ENCODE measurements around the gene SSNA1.

Gene SSNA1

GRCh38 chr9:137169896-137170358, 18.5 kb upstream of the SSNA1 start, which contains the start of gene LRRC26:
Gene LRRC26, minus strand, starts transcription at chr9:137170051. Its CDS starts 108 bp downstream, at chr9:137169943.
- Histone ChIP-seq H3K36me3 (ENCODE audit: control insufficient read depth, insufficient read depth, low read length) (no peaks in the 10 kb centered on the region), H3K27me3 (replicated peaks; ENCODE audit: control insufficient read depth, insufficient read depth, low read length) (no peaks in the 10 kb centered on the region; the same call in 1 of the 2 replicates), H3K4me3 (replicated peaks; ENCODE audit: low read depth, low read length) (peak within 1 kb of the TSS; percentile 58)
- DNase-seq (ENCODE audit: extremely low read depth, insufficient read length), result no peak
- TF ChIP-seq, protein P1, sequence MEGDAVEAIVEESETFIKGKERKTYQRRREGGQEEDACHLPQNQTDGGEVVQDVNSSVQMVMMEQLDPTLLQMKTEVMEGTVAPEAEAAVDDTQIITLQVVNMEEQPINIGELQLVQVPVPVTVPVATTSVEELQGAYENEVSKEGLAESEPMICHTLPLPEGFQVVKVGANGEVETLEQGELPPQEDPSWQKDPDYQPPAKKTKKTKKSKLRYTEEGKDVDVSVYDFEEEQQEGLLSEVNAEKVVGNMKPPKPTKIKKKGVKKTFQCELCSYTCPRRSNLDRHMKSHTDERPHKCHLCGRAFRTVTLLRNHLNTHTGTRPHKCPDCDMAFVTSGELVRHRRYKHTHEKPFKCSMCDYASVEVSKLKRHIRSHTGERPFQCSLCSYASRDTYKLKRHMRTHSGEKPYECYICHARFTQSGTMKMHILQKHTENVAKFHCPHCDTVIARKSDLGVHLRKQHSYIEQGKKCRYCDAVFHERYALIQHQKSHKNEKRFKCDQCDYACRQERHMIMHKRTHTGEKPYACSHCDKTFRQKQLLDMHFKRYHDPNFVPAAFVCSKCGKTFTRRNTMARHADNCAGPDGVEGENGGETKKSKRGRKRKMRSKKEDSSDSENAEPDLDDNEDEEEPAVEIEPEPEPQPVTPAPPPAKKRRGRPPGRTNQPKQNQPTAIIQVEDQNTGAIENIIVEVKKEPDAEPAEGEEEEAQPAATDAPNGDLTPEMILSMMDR (IDR thresholded peaks at IDR 0.05; ENCODE audit: insufficient read depth, low read length, poor library complexity, severe bottlenecking), result no peak

DNA sequence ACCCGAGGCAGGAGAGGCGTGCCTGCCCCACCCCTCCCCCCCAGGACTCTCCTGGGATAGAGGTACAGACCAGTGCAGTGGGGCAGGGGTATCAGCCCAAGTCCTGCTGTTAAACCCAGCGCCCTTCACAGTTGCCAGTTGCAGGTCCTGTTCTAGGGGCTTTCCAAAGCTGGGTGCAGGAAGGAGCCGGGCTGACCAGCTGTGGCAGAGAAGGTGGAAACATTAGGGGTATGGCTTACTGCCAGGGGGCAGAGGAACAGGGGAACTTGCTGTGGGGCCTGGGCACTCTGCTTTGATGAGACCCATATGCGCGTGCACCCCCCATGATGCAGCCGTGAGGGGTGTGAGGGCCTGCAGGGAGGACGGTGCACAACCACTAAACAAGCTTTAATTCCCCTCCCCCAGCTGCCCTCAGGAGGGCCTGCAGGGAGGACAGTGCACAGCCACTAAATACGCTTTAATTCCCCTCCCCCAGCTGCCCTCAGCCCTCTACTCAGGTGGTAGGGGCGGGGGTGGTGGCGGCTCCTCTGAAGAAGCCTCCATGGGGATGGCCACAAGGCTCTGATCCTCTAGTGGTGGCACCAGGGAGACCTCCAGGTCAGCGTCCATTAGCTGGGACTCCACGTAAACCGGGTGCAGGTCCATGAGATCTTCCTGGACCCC, 17.9 kb upstream of the SSNA1 start:
- H3K4me3 ChIP-seq (replicated peaks; ENCODE audit: low read depth, low read length), result no peak overlapping the region
- H3K27me3 ChIP-seq (replicated peaks; ENCODE audit: control insufficient read depth, insufficient read depth, low read length), result no peaks in the 10 kb centered on the region; the same call in 1 of the 2 replicates
- no peak for DNase-seq (ENCODE audit: extremely low read depth, insufficient read length)
- H3K36me3 ChIP-seq (ENCODE audit: control insufficient read depth, insufficient read depth, low read length), result no peaks in the 10 kb centered on the region
- TF ChIP-seq, protein P1 (IDR thresholded peaks at IDR 0.05; ENCODE audit: insufficient read depth, low read length, poor library complexity, severe bottlenecking), result no peak

DNA sequence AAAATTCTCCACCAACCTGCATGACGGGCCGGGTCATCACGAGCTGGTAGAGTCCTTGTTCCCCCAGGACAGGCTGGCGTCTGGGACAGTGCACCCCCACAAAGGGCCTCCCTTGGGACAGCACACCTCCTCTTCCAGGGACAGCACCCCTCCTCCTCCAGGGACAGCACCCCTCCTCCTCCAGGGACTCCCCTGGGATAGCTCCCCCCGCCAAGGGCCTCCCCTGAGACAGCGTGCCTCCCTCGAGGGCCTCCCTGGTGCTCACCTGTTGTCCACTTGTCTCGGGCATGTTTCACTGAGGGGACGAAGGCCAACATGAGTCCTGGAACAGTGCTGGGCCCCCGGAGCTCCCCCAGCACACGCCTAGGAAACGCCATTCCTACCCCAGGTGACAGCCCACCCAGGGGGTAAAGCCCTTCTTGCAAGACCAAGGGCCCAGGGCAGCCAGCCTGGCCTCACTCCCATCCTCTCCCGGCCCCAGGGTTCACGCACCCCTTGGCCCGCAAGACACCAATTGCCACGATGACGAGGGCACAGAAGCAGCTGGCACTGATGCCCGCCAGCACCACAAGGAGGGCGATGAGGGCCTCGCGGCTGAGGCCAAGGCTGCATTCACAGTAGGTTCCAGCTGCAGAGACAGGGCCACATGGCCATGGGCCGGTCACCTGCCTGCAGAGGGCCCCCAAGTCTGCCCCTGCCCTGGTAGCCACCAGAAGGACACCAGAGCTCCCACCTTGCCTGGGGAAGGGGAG, 17.2 kb upstream of the SSNA1 start:
- no peaks in the 10 kb centered on the region; the same call in 1 of the 2 replicates for H3K27me3 ChIP-seq (replicated peaks; ENCODE audit: control insufficient read depth, insufficient read depth, low read length)
- no peaks in the 10 kb centered on the region for H3K36me3 ChIP-seq (ENCODE audit: control insufficient read depth, insufficient read depth, low read length)
- H3K4me3 ChIP-seq (replicated peaks; ENCODE audit: low read depth, low read length), result no peak overlapping the region
- TF ChIP-seq, protein P1 (IDR thresholded peaks at IDR 0.05; ENCODE audit: insufficient read depth, low read length, poor library complexity, severe bottlenecking), result no peak
- DNase-seq (ENCODE audit: extremely low read depth, insufficient read length), result no peak

DNA sequence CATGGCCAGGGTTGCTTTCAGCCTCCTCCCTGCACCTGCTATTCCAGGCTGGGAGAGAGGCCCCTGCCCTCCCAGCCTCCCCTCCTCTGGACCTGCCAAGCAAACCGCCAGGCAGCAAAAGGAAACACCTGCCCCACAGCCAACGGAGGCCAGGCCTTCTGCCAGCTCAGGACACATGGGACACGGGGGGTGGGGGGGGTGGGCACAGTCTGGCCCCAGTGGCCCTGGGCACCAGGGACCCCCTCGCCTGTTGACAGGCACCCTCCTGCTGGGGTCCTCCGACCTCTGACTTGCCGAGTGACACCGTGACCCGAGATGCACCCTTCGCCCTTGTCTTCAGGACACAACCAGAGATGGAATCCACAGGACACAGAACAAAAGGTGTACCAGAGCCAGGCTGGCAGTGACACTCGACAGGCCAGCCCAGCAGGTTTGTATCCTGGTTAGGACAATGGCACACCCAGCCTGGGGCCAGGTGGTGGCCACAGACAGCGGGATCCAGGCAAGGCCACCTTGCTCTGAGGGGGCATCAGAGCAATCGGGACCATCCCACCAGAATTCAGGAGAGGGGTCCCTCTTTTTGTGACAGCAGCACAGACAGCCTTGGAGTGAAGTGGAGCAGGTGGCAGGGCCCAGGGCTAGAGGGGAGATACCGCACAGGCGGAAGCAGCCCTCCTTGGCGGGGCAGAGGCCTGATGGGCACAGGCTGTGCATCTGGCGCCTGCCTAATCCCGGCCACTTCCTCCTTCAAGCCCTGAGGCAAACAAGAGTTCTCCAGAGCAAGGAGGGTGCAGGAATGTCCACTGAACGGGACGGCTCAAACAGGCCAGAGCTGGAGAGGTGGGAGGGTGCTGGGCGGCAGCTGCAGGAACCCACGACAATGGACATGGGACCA, 15.3 kb upstream of the SSNA1 start:
- H3K36me3 ChIP-seq (ENCODE audit: control insufficient read depth, insufficient read depth, low read length), result peaks cover 2% of the 10 kb centered on the region; the same call in 1 of the 2 replicates
- no peak for DNase-seq (ENCODE audit: extremely low read depth, insufficient read length)
- TF ChIP-seq, protein P1 (IDR thresholded peaks at IDR 0.05; ENCODE audit: insufficient read depth, low read length, poor library complexity, severe bottlenecking), result no peak
- H3K27me3 ChIP-seq (replicated peaks; ENCODE audit: control insufficient read depth, insufficient read depth, low read length), result no peaks in the 10 kb centered on the region; the same call in 1 of the 2 replicates
- H3K4me3 ChIP-seq (replicated peaks; ENCODE audit: low read depth, low read length), result no peak overlapping the region

DNA sequence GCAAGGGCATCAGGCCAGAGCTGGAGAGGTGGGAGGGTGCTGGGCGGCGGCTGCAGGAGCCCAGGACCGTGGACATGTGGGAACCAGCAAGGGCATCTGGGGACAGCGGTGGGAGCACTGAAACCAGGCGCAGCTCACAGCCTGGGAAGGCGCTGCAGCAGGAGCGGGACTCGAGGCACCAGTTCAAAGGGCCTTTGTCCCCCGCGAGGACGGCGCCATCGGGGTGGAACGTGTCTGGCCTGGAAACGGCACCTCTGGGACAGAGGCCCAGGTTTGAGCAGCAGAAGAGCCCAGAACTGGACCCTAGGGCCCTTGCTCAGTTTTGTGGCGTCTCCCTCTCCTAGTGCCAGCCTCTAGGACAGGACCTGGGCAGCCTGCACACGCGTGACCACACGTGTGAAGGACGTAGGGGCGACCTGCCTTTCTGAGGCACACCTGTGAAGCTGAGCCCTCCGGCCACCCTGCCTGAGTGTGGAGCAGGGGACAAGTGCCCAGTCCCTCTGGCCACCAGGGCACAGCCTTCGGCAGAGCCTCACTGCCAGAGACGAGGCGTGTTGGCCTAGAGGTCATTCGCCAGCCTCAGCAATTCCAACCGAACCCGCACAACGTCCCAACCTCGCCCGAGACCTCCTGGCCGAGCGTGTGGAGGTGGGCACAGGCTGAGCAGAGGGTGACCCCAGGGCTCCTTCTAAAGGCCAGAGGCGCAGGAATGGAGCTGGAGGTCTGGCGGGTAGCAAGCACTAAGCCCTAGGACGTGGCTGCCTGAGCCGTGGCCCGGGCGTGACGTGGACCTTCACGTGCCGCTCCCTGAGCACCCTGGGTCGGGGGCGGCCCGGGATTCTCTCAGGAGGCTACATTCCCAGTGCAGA, 14.4 kb upstream of the SSNA1 start:
- DNase-seq (ENCODE audit: extremely low read depth, insufficient read length), result no peak
- no peaks in the 10 kb centered on the region; the same call in 1 of the 2 replicates for H3K27me3 ChIP-seq (replicated peaks; ENCODE audit: control insufficient read depth, insufficient read depth, low read length)
- H3K36me3 ChIP-seq (ENCODE audit: control insufficient read depth, insufficient read depth, low read length), result peaks cover 2% of the 10 kb centered on the region
- TF ChIP-seq, protein P1 (IDR thresholded peaks at IDR 0.05; ENCODE audit: insufficient read depth, low read length, poor library complexity, severe bottlenecking), result no peak
- no peak overlapping the region for H3K4me3 ChIP-seq (replicated peaks; ENCODE audit: low read depth, low read length)
